Right cardiac atrium (tissue), 5 donors: ENCODE results near the gene SLBP. TPM values are rescaled to one million over a fixed set of nuclear protein-coding genes. Genes with fewer than 3 reads are reported as not detected.
A peak's percentile ranks its signal among the peaks of the same experiment; 100 is the strongest.

ENCODE experiments used
- ATAC-seq, 2 donors: fragments of 200-7000 bp; cut with Tn5 transposase; one replicate each; pipeline versions ENCODE4 v1.8.0 to v1.9.1; 2020; ENCODE audit warnings: moderate library complexity in 2 of 2, mild to moderate bottlenecking in 1 of 2
- DNase-seq, 3 donors: peaks; one replicate each; pipeline ENCODE4 v3.0.0-alpha.2; 2020
- H3K27ac ChIP-seq: one replicate; pipeline ENCODE4 v1.5.1; 2013; ENCODE audit warnings: mild to moderate bottlenecking, low read length, control low read depth, moderate library complexity
- H3K27me3 ChIP-seq: one replicate; pipeline ENCODE4 v1.6.1; 2013; ENCODE audit not compliant: control insufficient read depth, insufficient read depth
- H3K4me1 ChIP-seq: one replicate; pipeline ENCODE4 v1.6.1; 2013; ENCODE audit warnings: low read length; ENCODE audit not compliant: control insufficient read depth, insufficient read depth
- H3K4me3 ChIP-seq: one replicate; pipeline ENCODE4 v1.5.1; 2013; ENCODE audit warnings: low read length, control low read depth
- H3K9me3 ChIP-seq: one replicate; pipeline ENCODE4 v1.6.1; 2013; ENCODE audit warnings: low read length; ENCODE audit not compliant: control insufficient read depth
- WGBS: extraction: QIAGEN DNeasy Blood & Tissue Kit; methylation state at CpG from one replicate; pipeline ENCODE4 v1.1.7; 2013; 5-methylcytosine and 5-hydroxymethylcytosine counted together
- intact Hi-C, 4 donors: fragments of 100-400 bp; cut with DNase I; formaldehyde crosslinking; loops; one replicate each; pipeline versions ENCODE4 v1.11.0 to v1.14.0; 2022 to 2023
- polyA plus RNA-seq: library from polyadenylated mRNA; stranded (reverse); fragments of 200-250 nt; gene quantifications from one replicate; pipeline ENCODE4 v1.2.3, GENCODE V29; 2013
- total RNA-seq, 4 donors: library from RNA; stranded (reverse); fragmentation: NEBNext Ultra II Directional; extraction: Animal tissue kit (Norgen Biotek cat#: 25700); gene quantifications; one replicate each; pipeline ENCODE4 v1.2.1, GENCODE V29; 2021
- donor health status: healthy with polysubstance abuse.
- donor health status: DM: no; HTN: yes; CAD: no.
- donor health status: DM: no; HTN: no; CAD: no.
- donor health status: DM: no; HTN: yes; CAD: no; lungs with severe emphysema.
- donor health status: DM: yes; HTN: yes; CAD: no.

The SLBP gene
- total and polyA plus RNA-seq, 5 donors = 12.2 to 16.1 (median 14.1) TPM

DNA sequence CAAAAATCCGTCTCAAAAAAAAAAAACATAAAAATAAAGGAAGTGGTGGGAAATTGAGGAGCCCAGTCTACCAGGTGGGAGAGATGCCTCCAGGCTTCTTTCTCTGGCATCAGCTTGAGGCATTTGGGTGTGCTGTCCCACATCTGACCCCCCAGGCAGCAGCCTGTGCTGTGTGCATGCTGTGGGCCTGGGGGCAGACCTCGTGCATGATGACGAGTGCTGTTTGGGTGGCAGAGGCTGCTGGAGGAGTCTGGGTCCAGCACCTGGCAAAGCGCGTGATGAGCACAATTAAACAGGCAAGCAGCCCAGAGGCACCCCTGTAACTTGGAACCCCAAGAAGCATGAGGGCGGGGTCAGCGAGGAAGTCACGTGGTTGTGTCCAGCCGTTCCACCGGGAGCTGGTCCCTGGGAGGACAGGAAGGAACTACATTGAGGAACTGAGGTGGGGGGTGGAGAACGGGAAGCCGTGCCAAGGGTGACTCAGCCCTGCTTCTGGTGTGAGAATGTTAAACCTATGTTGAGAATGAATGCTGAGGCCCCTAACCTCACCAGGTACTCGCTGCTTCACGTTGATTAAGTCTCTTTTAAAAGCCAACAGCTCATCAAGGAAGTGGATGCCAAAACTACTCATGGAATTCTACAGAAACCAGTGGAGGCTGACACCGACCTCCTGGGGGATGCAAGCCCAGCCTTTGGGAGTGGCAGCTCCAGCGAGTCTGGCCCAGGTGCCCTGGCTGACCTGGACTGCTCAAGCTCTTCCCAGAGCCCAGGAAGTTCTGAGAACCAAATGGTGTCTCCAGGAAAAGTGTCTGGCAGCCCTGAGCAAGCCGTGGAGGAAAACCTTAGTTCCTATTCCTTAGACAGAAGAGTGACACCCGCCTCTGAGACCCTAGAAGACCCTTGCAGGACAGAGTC lies 15.3 kb upstream of the SLBP start:
- DNase-seq (peak; percentile 80 to 89 (median 89)), ATAC-seq (peak; percentile 67 to 81)
- no peak overlapping the region for H3K4me3 ChIP-seq
- H3K27ac ChIP-seq = peak overlapping the region; percentile 53
- no peaks in the 10 kb centered on the region for H3K27me3 ChIP-seq
- H3K9me3 ChIP-seq = no peaks in the 10 kb centered on the region
- no peaks in the 10 kb centered on the region for H3K4me1 ChIP-seq
- 53% methylated on average over 18 of the region's 18 CpGs for WGBS
- intact Hi-C loops = loop anchor here in 3 of 4 donors (5.0 to 10.0 kb wide), 2 partner anchors 35 to 373 kb away; no protein-coding TSS in a partner anchor

DNA sequence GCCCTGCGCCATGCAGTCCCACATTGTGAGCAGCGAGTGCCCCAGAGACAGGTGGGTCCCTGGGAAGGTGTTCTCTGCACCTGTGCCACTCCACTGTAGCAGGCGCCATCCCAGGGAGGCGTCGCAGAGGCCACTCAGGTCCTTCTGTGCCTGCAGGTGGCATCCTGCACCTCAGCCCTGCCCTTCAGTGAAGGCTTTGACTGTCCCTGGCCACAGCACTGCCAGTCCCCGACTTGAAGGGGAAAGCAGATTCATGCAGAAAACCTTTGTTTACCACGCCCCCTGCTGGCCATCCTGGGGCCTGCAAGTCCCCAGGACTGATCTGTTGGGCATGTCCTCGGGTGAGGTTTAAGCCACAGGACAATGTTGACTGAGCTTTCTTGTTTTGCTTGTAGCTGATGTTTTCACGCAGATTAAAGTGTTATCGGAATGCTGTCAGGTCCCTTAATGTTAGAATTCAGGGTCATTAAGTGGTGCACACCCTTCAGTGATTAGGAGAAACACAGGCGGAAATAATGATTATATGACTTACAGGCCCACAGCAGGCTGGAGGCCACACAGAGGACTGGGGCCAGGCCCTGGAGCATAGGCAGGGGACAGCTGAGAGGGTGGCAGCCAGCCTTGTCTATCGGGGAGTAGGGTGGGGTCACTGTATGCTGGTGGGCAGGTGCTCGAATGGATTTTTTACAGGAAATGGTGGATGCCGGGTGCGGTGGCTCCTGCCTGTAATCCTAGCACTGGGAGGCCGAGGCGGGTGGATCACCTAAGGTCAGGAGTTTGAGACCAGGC lies 14.2 kb upstream of the SLBP start:
- no peaks in the 10 kb centered on the region for H3K27me3 ChIP-seq
- no peaks in the 10 kb centered on the region for H3K4me1 ChIP-seq
- WGBS = 53% methylated on average over 17 of the region's 17 CpGs
- H3K9me3 ChIP-seq = no peaks in the 10 kb centered on the region
- H3K4me3 ChIP-seq = no peak overlapping the region
- peak overlapping the region; percentile 44 for H3K27ac ChIP-seq
- ATAC-seq = peak; percentile 55
- intact Hi-C loops = loop anchor here in 3 of 4 donors (5.0 to 10.0 kb wide), 2 partner anchors 34 to 372 kb away; no protein-coding TSS in a partner anchor
- peak; percentile 85 to 96 (median 94) for DNase-seq

DNA sequence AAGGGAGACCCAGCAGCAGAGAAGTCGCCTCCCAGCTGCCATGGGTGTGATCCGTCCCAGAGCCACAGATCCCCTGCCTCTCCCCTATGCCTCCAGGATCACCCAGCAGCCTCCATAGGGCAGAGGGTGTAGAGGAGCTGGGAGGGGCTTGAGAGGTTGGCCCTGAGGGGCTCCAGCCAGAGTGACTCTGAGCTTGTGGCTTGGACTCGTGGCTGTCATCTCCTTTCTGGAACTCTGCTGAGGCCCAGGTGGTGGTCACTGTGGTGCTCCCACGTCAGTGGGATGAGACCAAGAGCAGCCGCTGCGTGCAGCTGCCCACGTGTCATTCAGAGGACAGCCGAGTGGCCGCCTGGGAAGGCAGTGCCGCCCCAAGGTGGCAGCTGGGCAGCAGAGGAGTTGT lies 13.4 kb upstream of the SLBP start:
- no peaks in the 10 kb centered on the region for H3K4me1 ChIP-seq
- H3K27ac ChIP-seq = no peak overlapping the region
- intact Hi-C loops = loop anchor here in 3 of 4 donors (2.0 to 10.0 kb wide), 3 partner anchors 17 to 371 kb away; no protein-coding TSS in a partner anchor
- 86% methylated on average over 10 of the region's 10 CpGs for WGBS
- DNase-seq (peak in 1 of 3 donors; percentile 52), ATAC-seq (no peak)
- H3K9me3 ChIP-seq = no peaks in the 10 kb centered on the region
- H3K4me3 ChIP-seq = no peak overlapping the region
- H3K27me3 ChIP-seq = no peaks in the 10 kb centered on the region

GRCh38 chr4:1723131-1723801 lies 11.1 kb upstream of the SLBP start:
- WGBS = 71% methylated on average over 12 of the region's 12 CpGs
- no peak overlapping the region for H3K4me3 ChIP-seq
- intact Hi-C loops = loop anchor here in 1 of 4 donors (10.0 kb wide), 1 partner anchor 368 kb away; no protein-coding TSS in a partner anchor
- no peak for DNase-seq
- no peaks in the 10 kb centered on the region for H3K4me1 ChIP-seq
- no peaks in the 10 kb centered on the region for H3K27me3 ChIP-seq
- no peak for ATAC-seq
- no peaks in the 10 kb centered on the region for H3K9me3 ChIP-seq
- no peak overlapping the region for H3K27ac ChIP-seq

- ATAC-seq (no peak), DNase-seq (peak in 1 of 3 donors; percentile 45)
- intact Hi-C loops = loop anchor here in 1 of 4 donors (10.0 kb wide), 1 partner anchor 368 kb away; no protein-coding TSS in a partner anchor
- Histone ChIP-seq H3K4me3 (no peak overlapping the region), H3K27ac (no peak overlapping the region), H3K4me1 (no peaks in the 10 kb centered on the region), H3K9me3 (no peaks in the 10 kb centered on the region), H3K27me3 (no peaks in the 10 kb centered on the region)
- WGBS = 44% methylated on average over 18 of the region's 18 CpGs
Measured at GRCh38 chr4:1722551-1723118, 10.5 kb upstream of the SLBP start.

DNA sequence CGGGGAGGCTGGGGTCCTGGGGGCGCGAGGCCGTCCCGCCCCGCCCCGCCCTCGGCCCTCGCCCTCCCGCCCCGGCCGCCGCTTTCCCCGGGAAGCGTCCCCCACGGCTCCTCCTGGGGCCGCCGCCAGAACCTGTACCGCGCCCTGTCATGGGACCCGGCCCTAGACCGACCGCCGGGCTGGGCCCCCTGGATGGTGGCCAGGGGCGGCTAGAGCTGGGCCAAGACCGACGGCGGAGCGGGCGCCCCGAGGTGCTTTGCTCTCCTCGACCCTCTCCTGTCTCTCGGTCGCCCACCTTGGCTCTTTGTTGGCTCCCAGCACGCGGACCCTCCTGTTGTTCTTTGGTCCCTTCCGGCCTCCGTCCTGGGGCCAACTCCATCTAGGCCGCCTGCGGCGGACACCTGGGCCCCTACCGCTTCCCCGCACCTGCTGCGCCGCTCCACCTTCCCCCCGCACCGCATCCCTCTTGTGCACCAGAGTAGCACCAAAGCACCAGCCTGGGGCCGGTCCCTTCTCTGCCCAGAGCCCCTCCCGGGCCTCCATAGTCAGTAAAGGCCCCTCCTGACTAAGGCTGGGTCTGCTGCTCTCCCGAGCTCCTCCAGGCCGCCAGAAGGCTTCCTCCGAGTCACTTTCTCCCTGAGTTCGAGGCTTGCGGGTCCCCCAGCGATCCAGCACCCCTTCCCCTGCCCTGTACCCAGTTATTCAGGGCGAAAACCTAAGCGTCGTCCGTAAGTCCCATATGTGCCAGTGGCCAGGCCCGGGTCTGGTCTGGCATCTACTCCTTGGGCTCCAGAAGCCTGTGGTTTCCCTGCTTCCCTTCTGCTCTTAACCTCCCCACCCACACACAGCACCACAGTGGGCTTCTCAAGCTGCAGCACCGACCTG lies 9.8 kb upstream of the SLBP start:
- Histone ChIP-seq H3K27ac (no peak overlapping the region), H3K27me3 (no peaks in the 10 kb centered on the region), H3K4me3 (peak overlapping the region; percentile 54), H3K4me1 (no peaks in the 10 kb centered on the region), H3K9me3 (no peaks in the 10 kb centered on the region)
- 5% methylated on average over 61 of the region's 61 CpGs for WGBS
- no peak for ATAC-seq
- peak in 2 of 3 donors; percentile 62 to 81 for DNase-seq
- intact Hi-C loops = loop anchor here in 1 of 4 donors (10.0 kb wide), 1 partner anchor 367 kb away; no protein-coding TSS in a partner anchor

GRCh38 chr4:1721003-1721665 lies 9.0 kb upstream of the SLBP start, which contains the start of the genes TACC3 and TMEM129:
Gene TACC3, plus strand, starts transcription at chr4:1721521. Its CDS starts 1,901 bp downstream, at chr4:1723422.
Gene TMEM129, minus strand, starts transcription at chr4:1721323. Its CDS starts 486 bp downstream, at chr4:1720837.
- DNase-seq = peak; percentile 93 to 96 (median 96)
- peak; percentile 91 to 92 for ATAC-seq
- H3K4me1 ChIP-seq = no peaks in the 10 kb centered on the region

DNA sequence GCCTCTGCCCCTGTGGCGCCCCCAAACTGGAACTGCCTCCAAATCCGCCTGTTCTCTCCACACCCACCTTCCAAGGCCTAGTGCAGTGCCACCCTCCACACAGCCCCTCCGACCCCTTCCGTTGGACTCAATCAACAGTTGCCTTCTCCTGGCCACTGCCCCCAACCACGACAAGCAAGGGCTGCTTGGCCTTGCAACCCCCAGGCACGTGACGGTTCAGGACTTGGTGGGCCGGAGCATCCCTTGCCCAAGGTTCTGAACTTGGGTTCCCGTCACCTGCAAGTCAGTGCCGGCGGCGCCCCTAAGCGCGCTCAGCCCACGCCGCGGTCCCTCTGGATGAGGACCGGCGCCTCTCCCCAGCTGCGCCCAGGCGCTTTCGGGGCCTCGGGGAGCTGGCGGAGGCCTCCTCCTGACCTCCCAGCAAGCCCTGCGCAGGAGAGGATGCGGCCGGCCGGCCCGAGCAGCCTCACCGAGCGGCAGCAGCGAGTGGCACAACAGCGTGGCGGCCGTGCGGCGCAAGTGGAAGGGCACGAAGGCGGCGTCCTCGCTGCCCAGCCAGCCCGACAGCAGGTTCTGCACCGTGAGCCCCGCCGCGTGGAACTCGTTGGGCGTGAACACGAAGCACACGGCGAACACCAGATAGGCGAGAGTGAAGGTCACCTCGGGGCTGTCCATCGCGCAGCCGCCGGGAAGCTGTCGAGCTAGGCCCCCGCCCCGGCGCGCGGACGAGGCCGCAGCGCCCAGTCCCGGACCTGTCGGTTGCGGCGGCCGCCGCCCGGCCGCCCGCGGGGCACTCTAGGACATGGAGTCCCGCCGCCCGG lies 8.3 kb upstream of the SLBP start:
- peak; percentile 58 to 81 (median 79) for DNase-seq
- WGBS = 1% methylated on average over 79 of the region's 79 CpGs
- Histone ChIP-seq H3K27me3 (no peaks in the 10 kb centered on the region), H3K9me3 (no peaks in the 10 kb centered on the region), H3K4me3 (peak overlapping the region; percentile 63), H3K4me1 (no peaks in the 10 kb centered on the region), H3K27ac (peak overlapping the region; percentile 90)
- intact Hi-C loops = loop anchor here in 1 of 4 donors (10.0 kb wide), 1 partner anchor 366 kb away; no protein-coding TSS in a partner anchor
- peak; percentile 35 to 38 for ATAC-seq

More at GRCh38 chr4:1721003-1721665, 9.0 kb upstream of the SLBP start, which contains the start of the genes TACC3 and TMEM129:
- Histone ChIP-seq H3K27ac (peak within 1 kb of the TSS; percentile 90), H3K9me3 (no peaks in the 10 kb centered on the region), H3K27me3 (no peaks in the 10 kb centered on the region), H3K4me3 (peak within 1 kb of the TSS; percentile 63)
- WGBS = under 1% methylated on average over 80 of the region's 83 CpGs
- intact Hi-C loops = loop anchor here in 1 of 4 donors (10.0 kb wide), 1 partner anchor 366 kb away; no protein-coding TSS in a partner anchor
